ENCODE measurements around the gene CTAGE9. TPM values are rescaled to one million over a fixed set of nuclear protein-coding genes. Genes with fewer than 3 reads are reported as not detected.
"Not testable (repeated sequence)": the region's sequence is repeated elsewhere in the genome, so short reads cannot be mapped to it uniquely, and the experiment has no call there.

The CTAGE9 gene
- total RNA-seq, 2 donors from 2014 or later: not detected

- H3K36me3 ChIP-seq: no peaks in the 10 kb centered on the region
- no peak overlapping the region for H3K27ac ChIP-seq
- TF ChIP-seq POLR2AphosphoS5 (IDR thresholded peaks at IDR 0.05) (no peak), CTCF (IDR thresholded peaks at IDR 0.05) (no peak), POLR2A (IDR thresholded peaks at IDR 0.05) (no peak)
- H3K9me3 ChIP-seq: no peaks in the 10 kb centered on the region
- intact Hi-C loops (cut with DNase I): no loop called here
- H3K4me3 ChIP-seq: no peak overlapping the region
- WGBS: 85% methylated on average over 2 of the region's 2 CpGs
- no peaks in the 10 kb centered on the region for H3K4me1 ChIP-seq (replicated peaks)
- no peaks in the 10 kb centered on the region for H3K27me3 ChIP-seq (replicated peaks; ENCODE audit: insufficient read depth)
- no peak for DNase-seq (ENCODE audit: low spot score)
These were observed 10.3 kb upstream of the CTAGE9 start for GRCh38 chr6:131721161-131721560.

GRCh38 chr6:131717836-131718542 lies 7.2 kb upstream of the CTAGE9 start:
- Histone ChIP-seq H3K27ac (no peak overlapping the region), H3K9me3 (no peaks in the 10 kb centered on the region), H3K36me3 (no peaks in the 10 kb centered on the region), H3K4me1 (replicated peaks) (no peaks in the 10 kb centered on the region), H3K27me3 (replicated peaks; ENCODE audit: insufficient read depth) (no peaks in the 10 kb centered on the region), H3K4me3 (no peak overlapping the region)
- TF ChIP-seq POLR2AphosphoS5 (IDR thresholded peaks at IDR 0.05) (no peak), CTCF (IDR thresholded peaks at IDR 0.05) (no peak), POLR2A (IDR thresholded peaks at IDR 0.05) (no peak)
- intact Hi-C loops (cut with DNase I): no loop called here
- WGBS: 81% methylated on average over 3 of the region's 3 CpGs
- no peak for DNase-seq (ENCODE audit: low spot score)

GRCh38 chr6:131715567-131715966 lies 4.8 kb upstream of the CTAGE9 start:
- H3K27ac ChIP-seq; H3K27me3 ChIP-seq (replicated peaks; ENCODE audit: insufficient read depth); H3K4me3 ChIP-seq; H3K9me3 ChIP-seq; H3K36me3 ChIP-seq; intact Hi-C loops (cut with DNase I); H3K4me1 ChIP-seq (replicated peaks); DNase-seq (ENCODE audit: low spot score): not testable (repeated sequence)
- WGBS: 92% methylated on average over 2 of the region's 6 CpGs

GRCh38 chr6:131703905-131704304 lies 6.9 kb downstream of the CTAGE9 start:
- intact Hi-C loops (cut with DNase I): not testable (repeated sequence)

GRCh38 chr6:131700851-131701250 lies 10.0 kb downstream of the CTAGE9 start:
- intact Hi-C loops (cut with DNase I); H3K4me1 ChIP-seq (replicated peaks); DNase-seq (ENCODE audit: low spot score); H3K9me3 ChIP-seq; H3K4me3 ChIP-seq; H3K27ac ChIP-seq; H3K36me3 ChIP-seq; H3K27me3 ChIP-seq (replicated peaks; ENCODE audit: insufficient read depth): not testable (repeated sequence)
- WGBS: no CpG with 5 or more reads among the region's 14 CpGs

More at GRCh38 chr6:131703905-131704304, 6.9 kb downstream of the CTAGE9 start:
- not testable (repeated sequence) for H3K27ac ChIP-seq; H3K36me3 ChIP-seq; DNase-seq (ENCODE audit: low spot score); H3K9me3 ChIP-seq; H3K27me3 ChIP-seq (replicated peaks; ENCODE audit: insufficient read depth); H3K4me1 ChIP-seq (replicated peaks); H3K4me3 ChIP-seq
- WGBS: no CpG with 5 or more reads among the region's 2 CpGs

- Histone ChIP-seq H3K9me3 (no peaks in the 10 kb centered on the region), H3K4me3 (no peak overlapping the region), H3K4me1 (replicated peaks) (no peaks in the 10 kb centered on the region), H3K27me3 (replicated peaks; ENCODE audit: insufficient read depth) (no peaks in the 10 kb centered on the region), H3K27ac (no peak overlapping the region), H3K36me3 (no peaks in the 10 kb centered on the region)
- intact Hi-C loops (cut with DNase I): no loop called here
- 97% methylated on average over 7 of the region's 7 CpGs for WGBS
- no peak for TF ChIP-seq POLR2AphosphoS5 (IDR thresholded peaks at IDR 0.05)
- TF ChIP-seq CTCF (IDR thresholded peaks at IDR 0.05): no peak
- no peak for TF ChIP-seq POLR2A (IDR thresholded peaks at IDR 0.05)
- no peak for DNase-seq (ENCODE audit: low spot score)
These were observed 13.9 kb downstream of the CTAGE9 start for GRCh38 chr6:131696956-131697355.
